Transverse colon (tissue), 4 donors: ENCODE measurements around the gene MYBPC2. TPM values are rescaled to one million over a fixed set of nuclear protein-coding genes. Genes with fewer than 3 reads are reported as not detected.

Source experiments
- DNase-seq: peaks from one replicate; pipeline ENCODE4 v3.0.0-alpha.2; 2019
- H3K27ac ChIP-seq, 4 donors: fragments of 200-600 bp; sonication (generic); 2 replicates each; pipeline ENCODE4 v1.5.1; 2016 to 2018; ENCODE audit warnings: inconsistent platforms in 4 of 4
- H3K27me3 ChIP-seq: fragments of 200-600 bp; sonication (generic); 2 replicates; pipeline ENCODE4 v1.5.1; 2017; ENCODE audit warnings: inconsistent platforms
- H3K36me3 ChIP-seq, 4 donors: fragments of 200-600 bp; sonication (generic); 2 replicates each; pipeline ENCODE4 v1.5.1; 2017 to 2019; ENCODE audit warnings: inconsistent platforms in 4 of 4
- H3K4me1 ChIP-seq, 4 donors: fragments of 200-600 bp; sonication (generic); 2 replicates each; pipeline ENCODE4 v1.5.1; 2017 to 2020; ENCODE audit warnings: inconsistent platforms in 4 of 4
- H3K4me3 ChIP-seq, 4 donors: fragments of 200-600 bp; sonication (generic); 1 replicate in 1 of 4; 2 replicates in 3 of 4; pipeline versions ENCODE4 v1.5.1 to v1.6.1; 2017 to 2019; ENCODE audit warnings: inconsistent platforms in 4 of 4
- H3K9me3 ChIP-seq, 2 donors: fragments of 200-600 bp; sonication (generic); 2 replicates each; pipeline ENCODE4 v1.5.1; 2017 to 2019; ENCODE audit warnings: inconsistent platforms in 2 of 2
- CTCF ChIP-seq, 5 experiments: fragments of 200-600 bp in 3 of 5; fragments of 450-650 bp in 2 of 5; sonication (generic) in 3 of 5; IDR thresholded peaks; 1 replicate in 2 of 5; 2 replicates in 3 of 5; pipeline ENCODE4 v1.5.1; 2016 to 2017; ENCODE audit warnings: antibody characterized with exemption in 5 of 5, inconsistent platforms in 3 of 5, mild to moderate bottlenecking in 2 of 5, moderate library complexity in 1 of 5
- EP300 ChIP-seq: sonication (generic); formaldehyde crosslinking; IDR thresholded peaks from one replicate; pipeline ENCODE4 v1.6.1; 2017; ENCODE audit warnings: antibody characterized with exemption, low read depth
- POLR2A ChIP-seq: fragments of 450-650 bp; IDR thresholded peaks from one replicate; pipeline ENCODE4 v1.6.1; 2016; ENCODE audit warnings: antibody characterized with exemption, mild to moderate bottlenecking, moderate library complexity
- POLR2AphosphoS5 ChIP-seq, 3 donors: sonication (generic); formaldehyde crosslinking; IDR thresholded peaks; one replicate each; pipeline ENCODE4 v1.6.1; 2016; ENCODE audit warnings: antibody characterized with exemption in 3 of 3
- WGBS, 2 donors: methylation state at CpG; one replicate each; pipeline ENCODE4 v1.1.5; 2018; ENCODE audit warnings: low coverage in 1 of 2; 5-methylcytosine and 5-hydroxymethylcytosine counted together
- in situ Hi-C, 4 donors: fragments of 200-750 bp; cut with MboI; loops; one replicate each; pipeline versions ENCODE4 v1.15.0 to v1.15.1; 2017; ENCODE audit warnings: low sequenced_read_pairs in 3 of 4, low pct_ligation_motif_present in 1 of 4, low pct_unique_long_range_greater_than_20kb in 1 of 4
- intact Hi-C: fragments of 100-400 bp; cut with DNase I; formaldehyde crosslinking; loops from one replicate; pipeline ENCODE4 v1.15.1; 2023; ENCODE audit warnings: low total_unique reads
- total RNA-seq, 4 donors: library from RNA; depleted of rRNA; stranded (reverse); fragments of >200 nt; gene quantifications; one replicate each; pipeline ENCODE4 v1.1.0, GENCODE V29; 2016

MYBPC2 gene
- total RNA-seq, 4 donors from 2014 or later = 0.16 to 0.41 TPM; not detected in 2

GRCh38 chr19:50459067-50459456 lies 26.4 kb downstream of the MYBPC2 start:
- H3K4me3 ChIP-seq = no peak overlapping the region
- H3K4me1 ChIP-seq = no peaks in the 10 kb centered on the region
- H3K27me3 ChIP-seq = peaks cover 25% of the 10 kb centered on the region
- WGBS, 2 donors = 33% methylated on average over 14 of the region's 32 CpGs; no CpG with 5 or more reads in 1 of the 2 donors
- no peaks in the 10 kb centered on the region for H3K9me3 ChIP-seq
- no peak for DNase-seq
- intact Hi-C loops (no loop called here), in situ Hi-C loops (loop anchor here in 2 of 4 donors (5.0 to 25.0 kb wide), 2 partner anchors 87 to 97 kb away; partner anchors contain the start of gene NAPSA (in 1 of the 2))
- no peaks in the 10 kb centered on the region for H3K36me3 ChIP-seq
- TF ChIP-seq POLR2AphosphoS5 (IDR thresholded peaks at IDR 0.05) = no peak
- no peak overlapping the region for H3K27ac ChIP-seq

- TF ChIP-seq POLR2AphosphoS5 (IDR thresholded peaks at IDR 0.05) (no peak), CTCF (IDR thresholded peaks at IDR 0.05) (no peak), POLR2A (no peak), EP300 (no peak)
- H3K27ac ChIP-seq = no peak overlapping the region
- H3K4me3 ChIP-seq = no peak overlapping the region
- H3K9me3 ChIP-seq = no peaks in the 10 kb centered on the region
- intact Hi-C loops = loop anchor here (1.0 kb wide), 1 partner anchor 29 kb away; no protein-coding TSS in a partner anchor
- no peak for DNase-seq
- H3K36me3 ChIP-seq = no peaks in the 10 kb centered on the region
- in situ Hi-C loops = loop anchor here (5.0 to 25.0 kb wide), 3 partner anchors 87 to 97 kb away; partner anchors contain the start of gene NAPSA (in 3 of the 4)
- H3K4me1 ChIP-seq = no peaks in the 10 kb centered on the region
- peaks cover 25% of the 10 kb centered on the region for H3K27me3 ChIP-seq
- 48% methylated on average over 1 of the region's 1 CpG; no CpG with 5 or more reads in 1 of the 2 donors for WGBS, 2 donors
These were observed 26.9 kb downstream of the MYBPC2 start for GRCh38 chr19:50459638-50460037.

GRCh38 chr19:50460161-50460765 lies 27.6 kb downstream of the MYBPC2 start:
- in situ Hi-C loops (loop anchor here in 3 of 4 donors (10.0 to 25.0 kb wide), 2 partner anchors 95 to 98 kb away; partner anchors contain the start of gene NAPSA (in 3 of the 3)), intact Hi-C loops (loop anchor here (1.0 kb wide), 1 partner anchor 28 kb away; no protein-coding TSS in a partner anchor)
- H3K4me3 ChIP-seq = no peak overlapping the region
- H3K36me3 ChIP-seq = no peaks in the 10 kb centered on the region
- no peak for TF ChIP-seq EP300
- no peak for TF ChIP-seq CTCF (IDR thresholded peaks at IDR 0.05)
- TF ChIP-seq POLR2A = no peak
- TF ChIP-seq POLR2AphosphoS5 (IDR thresholded peaks at IDR 0.05) = no peak
- no peak overlapping the region for H3K27ac ChIP-seq
- DNase-seq = no peak
- H3K4me1 ChIP-seq = no peaks in the 10 kb centered on the region
- H3K9me3 ChIP-seq = no peaks in the 10 kb centered on the region
- 23% methylated on average over 13 of the region's 13 CpGs; no CpG with 5 or more reads in 1 of the 2 donors for WGBS, 2 donors
- peaks cover 25% of the 10 kb centered on the region for H3K27me3 ChIP-seq

- Histone ChIP-seq H3K4me1 (peaks cover 0 to under 1% (median 0%) of the 10 kb centered on the region in 4 donors), H3K4me3 (no peak overlapping the region), H3K9me3 (no peaks in the 10 kb centered on the region), H3K27me3 (peaks cover 25% of the 10 kb centered on the region), H3K27ac (no peak overlapping the region), H3K36me3 (no peaks in the 10 kb centered on the region)
- intact Hi-C loops = loop anchor here (1.0 kb wide), 1 partner anchor 93 kb away; no protein-coding TSS in a partner anchor
- 5 to 25% methylated on average over 11 to 28 of the region's 28 CpGs for WGBS, 2 donors
- in situ Hi-C loops = loop anchor here in 3 of 4 donors (10.0 to 25.0 kb wide), 2 partner anchors 96 to 99 kb away; partner anchors contain the start of gene NAPSA (in 3 of the 3)
- TF ChIP-seq POLR2AphosphoS5 (IDR thresholded peaks at IDR 0.05) = no peak
- TF ChIP-seq CTCF (IDR thresholded peaks at IDR 0.05) = peak; percentile 77 to 92 (median 87)
- no peak for TF ChIP-seq POLR2A
- DNase-seq = peak; percentile 73
These were observed 28.6 kb downstream of the MYBPC2 start for GRCh38 chr19:50461066-50461875.
